Liver (tissue), 9 donors: ENCODE measurements around the gene SLC5A9. TPM values are rescaled to one million over a fixed set of nuclear protein-coding genes. Genes with fewer than 3 reads are reported as not detected.

Experiments used
- DNase-seq: peaks from one replicate; pipeline ENCODE4 v3.0.0-alpha.2; 2017; ENCODE audit warnings: low spot score
- H3K27ac ChIP-seq, 2 donors: one replicate each; pipeline ENCODE4 v1.7.0; 2013; ENCODE audit warnings: inconsistent platforms in 2 of 2, low read length in 2 of 2, control low read depth in 1 of 2, low read depth in 1 of 2, mild to moderate bottlenecking in 1 of 2
- H3K27me3 ChIP-seq, 4 donors: one replicate each; pipeline versions ENCODE4 v1.6.1 to v1.7.0; 2013; ENCODE audit warnings: low read length in 3 of 4, inconsistent platforms in 1 of 4, mild to moderate bottlenecking in 1 of 4, moderate library complexity in 1 of 4; ENCODE audit not compliant: control insufficient read depth in 4 of 4, insufficient read depth in 4 of 4
- H3K36me3 ChIP-seq, 4 donors: one replicate each; pipeline versions ENCODE4 v1.6.1 to v1.7.0; 2013; ENCODE audit warnings: low read length in 3 of 4, mild to moderate bottlenecking in 3 of 4, low read depth in 1 of 4, moderate library complexity in 1 of 4; ENCODE audit not compliant: control insufficient read depth in 4 of 4, insufficient read depth in 3 of 4
- H3K4me1 ChIP-seq, 4 donors: one replicate each; pipeline versions ENCODE4 v1.6.1 to v1.7.0; 2013; ENCODE audit warnings: low read length in 3 of 4, mild to moderate bottlenecking in 3 of 4, moderate library complexity in 1 of 4; ENCODE audit not compliant: control insufficient read depth in 4 of 4, insufficient read depth in 4 of 4
- H3K4me3 ChIP-seq, 3 donors: one replicate each; pipeline versions ENCODE4 v1.6.1 to v1.7.0; 2013; ENCODE audit warnings: low read length in 3 of 3, control low read depth in 1 of 3, low read depth in 1 of 3, mild to moderate bottlenecking in 1 of 3
- H3K9ac ChIP-seq, 2 donors: one replicate each; pipeline ENCODE4 v1.7.0; 2013; ENCODE audit warnings: low read length in 2 of 2, mild to moderate bottlenecking in 2 of 2, moderate library complexity in 2 of 2, control low read depth in 1 of 2, low read depth in 1 of 2
- H3K9me3 ChIP-seq, 4 donors: one replicate each; pipeline versions ENCODE4 v1.6.1 to v1.7.0; 2013; ENCODE audit warnings: low read length in 3 of 4; ENCODE audit not compliant: control insufficient read depth in 4 of 4
- EGR1 ChIP-seq, 2 donors: IDR thresholded peaks; 2 replicates each; pipeline ENCODE4 v1.6.1; 2016 to 2018; ENCODE audit warnings: antibody characterized with exemption in 2 of 2, low read depth in 2 of 2
- FOXA1 ChIP-seq: IDR thresholded peaks from 2 replicates; pipeline ENCODE4 v1.6.1; 2016; ENCODE audit warnings: antibody characterized with exemption
- FOXA2 ChIP-seq: IDR thresholded peaks from 2 replicates; pipeline ENCODE4 v1.6.1; 2016; ENCODE audit warnings: antibody characterized with exemption
- GABPA ChIP-seq, 2 donors: IDR thresholded peaks in 1 of 2; conservative IDR thresholded peaks in 1 of 2; 2 replicates each; pipeline ENCODE4 v1.6.1; 2016; ENCODE audit warnings: antibody characterized with exemption in 2 of 2, mild to moderate bottlenecking in 1 of 2, moderate library complexity in 1 of 2
- HNF4A ChIP-seq, 2 donors: conservative IDR thresholded peaks; 2 replicates each; pipeline ENCODE4 v1.6.1; 2016; ENCODE audit warnings: antibody characterized with exemption in 2 of 2, mild to moderate bottlenecking in 2 of 2
- HNF4G ChIP-seq: IDR thresholded peaks from 2 replicates; pipeline ENCODE4 v1.6.1; 2016; ENCODE audit warnings: antibody characterized with exemption
- JUND ChIP-seq, 2 donors: IDR thresholded peaks; 2 replicates each; pipeline ENCODE4 v1.6.1; 2016; ENCODE audit warnings: antibody characterized with exemption in 2 of 2
- RAD21 ChIP-seq, 2 donors: IDR thresholded peaks; 2 replicates each; pipeline ENCODE4 v1.6.1; 2016; ENCODE audit warnings: antibody characterized with exemption in 2 of 2, mild to moderate bottlenecking in 2 of 2
- RXRA ChIP-seq, 2 donors: IDR thresholded peaks; 2 replicates each; pipeline ENCODE4 v1.6.1; 2017 to 2018; ENCODE audit warnings: antibody characterized with exemption in 2 of 2, mild to moderate bottlenecking in 1 of 2
- SP1 ChIP-seq: IDR thresholded peaks from 2 replicates; pipeline ENCODE4 v1.6.1; 2018; ENCODE audit warnings: antibody characterized with exemption, mild to moderate bottlenecking
- TAF1 ChIP-seq: conservative IDR thresholded peaks from 2 replicates; pipeline ENCODE4 v1.6.1; 2016; ENCODE audit warnings: antibody characterized with exemption, mild to moderate bottlenecking
- YY1 ChIP-seq: IDR thresholded peaks from 2 replicates; pipeline ENCODE4 v1.6.1; 2016; ENCODE audit warnings: antibody characterized with exemption, mild to moderate bottlenecking
- WGBS: extraction: QIAGEN DNeasy Blood & Tissue Kit; methylation state at CpG from one replicate; pipeline ENCODE4 v1.1.7; 2013; 5-methylcytosine and 5-hydroxymethylcytosine counted together
- polyA plus RNA-seq, 2 donors: library from polyadenylated mRNA; stranded (reverse) in 1 of 2; unstranded in 1 of 2; fragments of 200-250 nt in 1 of 2; fragments of >200 nt in 1 of 2; fragmentation: Nextera tagmentation in 1 of 2; extraction: Ambion mirVana in 1 of 2; gene quantifications; one replicate each; pipeline versions ENCODE4 v1.2.1 to v1.2.3, GENCODE V29; 2013 to 2015
- total RNA-seq, 2 donors: library from RNA; depleted of rRNA; stranded (reverse); fragments of >200 nt; gene quantifications; one replicate each; pipeline ENCODE4 v1.2.3, GENCODE V29; 2014
- TF ChIP-seq, protein P1 (sequence below): IDR thresholded peaks from 2 replicates; pipeline ENCODE4 v1.6.1; 2016; ENCODE audit warnings: antibody characterized with exemption
- TF ChIP-seq, protein P2 (sequence below): IDR thresholded peaks from 2 replicates; pipeline ENCODE4 v1.6.1; 2016; ENCODE audit warnings: antibody characterized with exemption
- TF ChIP-seq, protein P3 (sequence below): fragments of 150-350 bp; IDR thresholded peaks from 2 replicates; pipeline ENCODE4 v1.5.1; 2017; ENCODE audit warnings: improper control_type of control experiment, low read depth, low read length; ENCODE audit not compliant: missing input control
- TF ChIP-seq, protein P4 (sequence below): IDR thresholded peaks from 2 replicates; pipeline ENCODE4 v1.6.1; 2016; ENCODE audit warnings: antibody characterized with exemption, mild to moderate bottlenecking
- donor health status: healthy.
- donor health status: healthy.
- donor health status: healthy.
- donor health status: healthy.
- donor health status: healthy.

Gene SLC5A9
- total and polyA plus RNA-seq, 4 donors, result 0.78 to 6.5 (median 6.0) TPM

DNA sequence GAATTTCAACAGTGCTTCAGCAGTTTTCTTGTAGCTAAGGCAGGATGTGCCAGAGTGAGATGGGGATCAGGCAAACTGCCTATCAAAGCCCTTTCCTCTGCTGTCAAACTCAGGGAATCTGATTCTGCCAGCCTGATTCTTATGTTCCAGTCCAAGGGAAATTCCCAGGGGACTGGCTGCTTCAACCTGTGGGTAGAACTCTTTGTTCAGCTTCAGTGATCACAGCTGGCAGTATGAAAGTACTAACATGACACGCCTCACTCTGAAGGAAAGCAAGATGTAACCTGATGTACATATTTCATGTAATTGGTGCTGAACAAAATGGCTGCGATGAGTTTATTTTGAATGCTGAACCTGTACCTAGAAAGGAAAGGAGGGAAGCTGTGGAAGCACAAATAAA lies 40.1 kb upstream of the SLC5A9 start:
- DNase-seq, result no peak
- 90% methylated on average over 2 of the region's 2 CpGs for WGBS
- TF ChIP-seq, protein P1, sequence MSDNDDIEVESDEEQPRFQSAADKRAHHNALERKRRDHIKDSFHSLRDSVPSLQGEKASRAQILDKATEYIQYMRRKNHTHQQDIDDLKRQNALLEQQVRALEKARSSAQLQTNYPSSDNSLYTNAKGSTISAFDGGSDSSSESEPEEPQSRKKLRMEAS, result no peak
- TF ChIP-seq SP1 (no peak), YY1 (no peak), FOXA1 (no peak), HNF4G (no peak), HNF4A (conservative IDR thresholded peaks at IDR 0.05) (no peak)
- TF ChIP-seq, protein P2, sequence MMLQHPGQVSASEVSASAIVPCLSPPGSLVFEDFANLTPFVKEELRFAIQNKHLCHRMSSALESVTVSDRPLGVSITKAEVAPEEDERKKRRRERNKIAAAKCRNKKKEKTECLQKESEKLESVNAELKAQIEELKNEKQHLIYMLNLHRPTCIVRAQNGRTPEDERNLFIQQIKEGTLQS, result no peak

DNA sequence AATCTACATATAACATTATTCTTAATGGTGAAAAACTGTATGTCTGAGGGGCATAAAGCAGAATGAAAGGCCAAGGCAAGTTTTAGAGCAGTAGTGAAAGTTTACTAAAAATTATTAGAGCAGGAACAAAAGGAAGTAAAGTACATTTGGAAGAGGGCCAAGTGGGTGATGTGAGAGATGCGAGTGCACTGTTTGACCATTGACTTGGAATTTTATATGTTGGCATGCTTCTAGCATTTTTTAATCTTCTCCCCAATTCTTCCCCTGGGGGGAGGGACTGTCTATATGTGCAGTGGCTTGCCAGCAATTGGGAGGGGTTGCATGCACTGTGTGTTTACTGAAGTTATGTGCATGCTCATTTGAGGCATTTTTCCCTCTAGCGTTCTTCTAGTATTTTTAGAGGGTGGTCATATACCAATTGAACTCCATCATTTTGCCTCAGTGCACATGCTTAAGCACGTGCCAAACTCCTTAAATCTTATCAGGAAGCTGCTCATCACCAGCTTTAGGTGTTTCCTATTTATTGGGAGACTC lies 36.1 kb upstream of the SLC5A9 start:
- Histone ChIP-seq H3K9me3 (peaks cover 0 to 2% (median 0%) of the 10 kb centered on the region in 4 donors), H3K27me3 (no peaks in the 10 kb centered on the region), H3K4me1 (no peaks in the 10 kb centered on the region), H3K4me3 (no peak overlapping the region), H3K27ac (no peak overlapping the region), H3K9ac (no peak overlapping the region), H3K36me3 (no peaks in the 10 kb centered on the region)
- DNase-seq, result no peak
- 45% methylated on average over 3 of the region's 3 CpGs for WGBS
- TF ChIP-seq HNF4A (conservative IDR thresholded peaks at IDR 0.05) (no peak), YY1 (no peak), EGR1 (IDR thresholded peaks at IDR 0.05; ENCODE audit: low read depth in 2 of 2) (no peak), FOXA2 (no peak), HNF4G (no peak), RAD21 (IDR thresholded peaks at IDR 0.05) (no peak), TAF1 (no peak), FOXA1 (no peak), GABPA (IDR thresholded peaks at IDR 0.05 in 1 of 2, conservative IDR thresholded peaks at IDR 0.05 in 1 of 2) (no peak), JUND (IDR thresholded peaks at IDR 0.05) (no peak), RXRA (IDR thresholded peaks at IDR 0.05) (no peak)
- TF ChIP-seq, protein P2, result no peak
- TF ChIP-seq, protein P3, sequence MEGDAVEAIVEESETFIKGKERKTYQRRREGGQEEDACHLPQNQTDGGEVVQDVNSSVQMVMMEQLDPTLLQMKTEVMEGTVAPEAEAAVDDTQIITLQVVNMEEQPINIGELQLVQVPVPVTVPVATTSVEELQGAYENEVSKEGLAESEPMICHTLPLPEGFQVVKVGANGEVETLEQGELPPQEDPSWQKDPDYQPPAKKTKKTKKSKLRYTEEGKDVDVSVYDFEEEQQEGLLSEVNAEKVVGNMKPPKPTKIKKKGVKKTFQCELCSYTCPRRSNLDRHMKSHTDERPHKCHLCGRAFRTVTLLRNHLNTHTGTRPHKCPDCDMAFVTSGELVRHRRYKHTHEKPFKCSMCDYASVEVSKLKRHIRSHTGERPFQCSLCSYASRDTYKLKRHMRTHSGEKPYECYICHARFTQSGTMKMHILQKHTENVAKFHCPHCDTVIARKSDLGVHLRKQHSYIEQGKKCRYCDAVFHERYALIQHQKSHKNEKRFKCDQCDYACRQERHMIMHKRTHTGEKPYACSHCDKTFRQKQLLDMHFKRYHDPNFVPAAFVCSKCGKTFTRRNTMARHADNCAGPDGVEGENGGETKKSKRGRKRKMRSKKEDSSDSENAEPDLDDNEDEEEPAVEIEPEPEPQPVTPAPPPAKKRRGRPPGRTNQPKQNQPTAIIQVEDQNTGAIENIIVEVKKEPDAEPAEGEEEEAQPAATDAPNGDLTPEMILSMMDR, result no peak

More for the DNA sequence above, 40.1 kb upstream of the SLC5A9 start:
- Histone ChIP-seq H3K9me3 (no peaks in the 10 kb centered on the region), H3K4me3 (no peak overlapping the region), H3K9ac (no peak overlapping the region), H3K27ac (no peak overlapping the region), H3K4me1 (no peaks in the 10 kb centered on the region), H3K27me3 (no peaks in the 10 kb centered on the region), H3K36me3 (no peaks in the 10 kb centered on the region)

DNA sequence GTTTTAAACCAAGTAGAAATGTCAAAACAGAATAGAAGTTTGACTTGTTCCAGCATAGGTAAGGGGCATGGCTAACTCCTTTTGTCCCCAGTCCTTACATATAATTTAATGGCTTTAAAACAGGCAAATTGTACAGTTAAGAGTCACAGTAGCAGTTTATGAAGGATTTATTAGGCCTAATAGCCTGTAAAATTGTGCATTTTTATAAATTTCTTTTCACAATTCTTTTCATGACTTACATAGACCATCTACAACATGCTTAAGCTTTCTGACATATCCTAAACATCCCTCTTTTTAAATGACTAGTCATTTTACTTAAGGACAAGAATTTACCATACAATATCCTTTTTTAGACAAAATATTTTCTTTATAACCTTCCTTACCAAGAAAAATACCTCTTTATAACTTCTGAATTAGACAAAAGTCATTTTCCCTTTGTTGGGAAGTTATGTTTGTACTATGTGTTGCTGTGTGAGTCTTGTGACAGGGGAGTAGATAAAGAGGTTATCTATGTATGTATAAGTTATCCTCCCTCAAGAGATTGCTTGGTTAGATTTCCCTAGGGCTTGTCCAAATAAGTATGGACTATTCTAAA lies 34.5 kb upstream of the SLC5A9 start:
- Histone ChIP-seq H3K9ac (no peak overlapping the region), H3K9me3 (peaks cover 0 to 2% (median 0%) of the 10 kb centered on the region in 4 donors), H3K27ac (no peak overlapping the region), H3K27me3 (no peaks in the 10 kb centered on the region), H3K36me3 (no peaks in the 10 kb centered on the region), H3K4me3 (no peak overlapping the region), H3K4me1 (no peaks in the 10 kb centered on the region)
- DNase-seq, result no peak
- no peak for TF ChIP-seq EGR1 (IDR thresholded peaks at IDR 0.05; ENCODE audit: low read depth in 2 of 2)
- no peak for TF ChIP-seq HNF4A (conservative IDR thresholded peaks at IDR 0.05)
- TF ChIP-seq HNF4G, result no peak
- TF ChIP-seq, protein P3, result no peak
- TF ChIP-seq TAF1, result no peak
- TF ChIP-seq FOXA2, result no peak
- TF ChIP-seq YY1, result no peak
- TF ChIP-seq RXRA (IDR thresholded peaks at IDR 0.05), result no peak
- TF ChIP-seq, protein P1, result no peak
- no peak for TF ChIP-seq GABPA (IDR thresholded peaks at IDR 0.05 in 1 of 2, conservative IDR thresholded peaks at IDR 0.05 in 1 of 2)
- TF ChIP-seq, protein P2, result no peak
- TF ChIP-seq FOXA1, result no peak
- TF ChIP-seq, protein P4, sequence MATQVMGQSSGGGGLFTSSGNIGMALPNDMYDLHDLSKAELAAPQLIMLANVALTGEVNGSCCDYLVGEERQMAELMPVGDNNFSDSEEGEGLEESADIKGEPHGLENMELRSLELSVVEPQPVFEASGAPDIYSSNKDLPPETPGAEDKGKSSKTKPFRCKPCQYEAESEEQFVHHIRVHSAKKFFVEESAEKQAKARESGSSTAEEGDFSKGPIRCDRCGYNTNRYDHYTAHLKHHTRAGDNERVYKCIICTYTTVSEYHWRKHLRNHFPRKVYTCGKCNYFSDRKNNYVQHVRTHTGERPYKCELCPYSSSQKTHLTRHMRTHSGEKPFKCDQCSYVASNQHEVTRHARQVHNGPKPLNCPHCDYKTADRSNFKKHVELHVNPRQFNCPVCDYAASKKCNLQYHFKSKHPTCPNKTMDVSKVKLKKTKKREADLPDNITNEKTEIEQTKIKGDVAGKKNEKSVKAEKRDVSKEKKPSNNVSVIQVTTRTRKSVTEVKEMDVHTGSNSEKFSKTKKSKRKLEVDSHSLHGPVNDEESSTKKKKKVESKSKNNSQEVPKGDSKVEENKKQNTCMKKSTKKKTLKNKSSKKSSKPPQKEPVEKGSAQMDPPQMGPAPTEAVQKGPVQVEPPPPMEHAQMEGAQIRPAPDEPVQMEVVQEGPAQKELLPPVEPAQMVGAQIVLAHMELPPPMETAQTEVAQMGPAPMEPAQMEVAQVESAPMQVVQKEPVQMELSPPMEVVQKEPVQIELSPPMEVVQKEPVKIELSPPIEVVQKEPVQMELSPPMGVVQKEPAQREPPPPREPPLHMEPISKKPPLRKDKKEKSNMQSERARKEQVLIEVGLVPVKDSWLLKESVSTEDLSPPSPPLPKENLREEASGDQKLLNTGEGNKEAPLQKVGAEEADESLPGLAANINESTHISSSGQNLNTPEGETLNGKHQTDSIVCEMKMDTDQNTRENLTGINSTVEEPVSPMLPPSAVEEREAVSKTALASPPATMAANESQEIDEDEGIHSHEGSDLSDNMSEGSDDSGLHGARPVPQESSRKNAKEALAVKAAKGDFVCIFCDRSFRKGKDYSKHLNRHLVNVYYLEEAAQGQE, result no peak
- no peak for TF ChIP-seq JUND (IDR thresholded peaks at IDR 0.05)
